Brain pericyte (primary cell): ENCODE results near the gene TOM1L1.
"Not testable (repeated sequence)": the region's sequence is repeated elsewhere in the genome, so short reads cannot be mapped to it uniquely, and the experiment has no call there.

Experiments used
- DNase-seq: peaks from one replicate; pipeline ENCODE4 v3.0.0-alpha.2; 2012; ENCODE audit warnings: low read depth, low spot score

TOM1L1 gene, protein sequence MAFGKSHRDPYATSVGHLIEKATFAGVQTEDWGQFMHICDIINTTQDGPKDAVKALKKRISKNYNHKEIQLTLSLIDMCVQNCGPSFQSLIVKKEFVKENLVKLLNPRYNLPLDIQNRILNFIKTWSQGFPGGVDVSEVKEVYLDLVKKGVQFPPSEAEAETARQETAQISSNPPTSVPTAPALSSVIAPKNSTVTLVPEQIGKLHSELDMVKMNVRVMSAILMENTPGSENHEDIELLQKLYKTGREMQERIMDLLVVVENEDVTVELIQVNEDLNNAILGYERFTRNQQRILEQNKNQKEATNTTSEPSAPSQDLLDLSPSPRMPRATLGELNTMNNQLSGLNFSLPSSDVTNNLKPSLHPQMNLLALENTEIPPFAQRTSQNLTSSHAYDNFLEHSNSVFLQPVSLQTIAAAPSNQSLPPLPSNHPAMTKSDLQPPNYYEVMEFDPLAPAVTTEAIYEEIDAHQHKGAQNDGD

DNA sequence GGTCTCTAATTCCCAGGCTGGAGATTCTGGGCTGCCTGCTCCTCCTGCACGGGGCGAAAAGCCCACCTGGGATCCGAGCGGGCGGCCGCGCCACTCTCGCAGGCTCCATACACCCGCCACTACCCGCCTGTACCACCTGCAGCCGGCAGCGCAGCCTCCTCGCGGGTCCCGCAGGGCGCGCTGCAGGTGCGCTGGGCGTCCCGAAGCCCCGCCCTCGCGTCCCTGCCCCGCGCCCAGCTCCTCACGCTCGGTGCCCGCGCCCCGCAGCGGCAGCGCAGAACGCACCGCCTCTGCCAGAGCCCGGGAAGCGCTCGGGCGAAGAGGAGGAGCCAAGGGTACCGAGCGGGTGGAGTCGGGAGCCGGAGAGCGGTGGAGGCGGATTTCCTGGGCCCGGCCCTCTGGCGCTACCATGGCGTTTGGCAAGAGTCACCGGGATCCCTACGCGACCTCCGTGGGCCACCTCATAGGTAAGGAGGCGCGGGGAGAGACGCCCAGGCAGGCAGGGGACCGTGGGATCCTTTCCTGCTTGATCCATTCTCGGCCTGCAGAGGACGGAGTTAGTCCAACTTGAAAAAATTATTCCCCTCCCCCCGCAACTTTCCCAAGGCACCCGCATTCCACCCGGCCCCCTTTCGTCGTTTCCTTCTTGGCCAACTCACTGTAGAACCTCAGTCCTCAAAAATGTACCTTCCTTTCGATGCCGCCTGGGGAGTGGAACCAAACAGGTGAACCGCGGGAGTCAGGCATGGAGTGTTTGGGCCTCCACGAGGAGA lies at the start of gene TOM1L1:
TSS of gene TOM1L1 (plus strand) at position 396 of the 773 bp plus-strand sequence. CDS start at position 410, 14 bp downstream.
- DNase-seq: no peak

DNA sequence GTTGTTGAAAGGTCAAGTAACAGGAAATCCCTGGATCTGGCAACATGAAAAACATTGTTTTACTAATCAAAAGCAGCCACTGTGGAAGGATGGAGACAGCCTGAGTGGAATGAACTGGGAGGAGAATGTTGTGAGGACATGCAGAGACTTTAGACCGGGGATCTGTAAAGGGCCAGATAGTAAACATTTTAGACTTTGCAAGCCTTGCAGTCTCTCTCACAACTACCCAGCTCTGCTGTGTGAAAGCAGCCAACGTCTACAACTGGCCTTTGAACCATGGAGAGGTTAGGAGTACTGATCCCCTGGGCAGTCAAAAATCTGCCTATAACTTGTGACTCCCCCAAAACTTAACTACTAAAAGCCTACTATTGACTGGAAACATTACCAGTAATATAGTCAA lies 41.5 kb upstream of the TOM1L1 start:
- DNase-seq: no peak

DNA sequence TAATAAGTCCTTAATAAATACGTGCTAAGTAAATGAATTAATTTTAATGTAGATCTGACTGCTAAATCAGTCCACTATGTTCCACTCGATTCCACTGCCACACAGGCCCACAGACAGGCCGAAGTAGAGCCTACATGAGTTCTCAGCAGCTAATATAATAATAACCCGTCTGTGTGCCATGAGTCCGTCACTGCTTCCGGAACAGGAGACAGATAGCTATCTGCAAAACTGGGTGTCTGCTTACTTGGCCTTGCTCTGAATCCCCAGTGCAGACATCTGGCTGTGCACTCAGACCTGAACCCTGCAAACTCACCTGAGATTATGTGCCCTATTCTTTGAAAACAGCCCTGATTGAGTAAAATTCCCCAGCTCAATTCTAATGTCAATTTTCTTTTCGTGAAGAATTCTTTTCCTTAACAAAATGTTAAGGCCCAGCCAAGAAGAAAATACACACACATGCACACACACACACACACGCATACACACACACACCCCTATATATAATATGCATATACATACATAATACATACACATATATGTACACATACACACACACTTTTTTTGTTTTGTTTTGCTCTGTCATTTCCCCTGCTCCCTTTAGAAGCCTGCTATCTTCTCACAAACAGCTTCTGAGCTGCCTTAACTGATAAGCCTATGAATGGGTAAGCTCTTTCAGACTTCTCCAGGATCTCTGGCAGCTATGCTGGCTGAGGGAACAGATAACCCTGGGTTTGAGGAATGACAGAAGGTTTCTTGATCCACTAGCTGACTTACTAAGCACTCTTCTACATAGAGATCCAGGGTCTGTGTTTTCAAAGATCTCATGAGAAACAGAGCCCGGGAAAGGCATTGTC lies 39.8 kb upstream of the TOM1L1 start:
- no peak for DNase-seq

DNA sequence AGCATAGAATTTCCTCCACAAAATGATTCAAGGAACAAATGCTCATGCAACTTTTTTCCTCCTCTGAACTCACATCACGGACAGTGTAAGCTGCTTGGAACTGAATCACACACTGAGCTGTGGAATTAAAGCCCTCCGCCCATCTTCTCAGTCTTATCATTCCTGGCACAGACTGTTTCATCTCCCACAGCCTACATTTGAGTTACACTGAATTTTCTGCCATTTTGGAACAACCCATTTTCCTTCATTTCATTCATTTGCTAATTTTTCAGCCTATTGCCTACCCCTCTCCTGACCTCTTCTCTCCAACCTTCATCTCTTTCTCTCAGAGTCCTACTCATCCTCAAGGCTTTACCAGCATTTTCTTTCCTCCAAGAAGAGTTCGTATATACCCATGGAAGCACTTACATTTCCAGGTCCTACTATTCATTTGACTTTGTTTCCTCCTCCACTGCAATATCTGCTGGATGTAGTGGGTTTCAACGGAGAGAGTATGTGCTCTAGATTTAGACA lies 39.1 kb upstream of the TOM1L1 start:
- DNase-seq: no peak

DNA sequence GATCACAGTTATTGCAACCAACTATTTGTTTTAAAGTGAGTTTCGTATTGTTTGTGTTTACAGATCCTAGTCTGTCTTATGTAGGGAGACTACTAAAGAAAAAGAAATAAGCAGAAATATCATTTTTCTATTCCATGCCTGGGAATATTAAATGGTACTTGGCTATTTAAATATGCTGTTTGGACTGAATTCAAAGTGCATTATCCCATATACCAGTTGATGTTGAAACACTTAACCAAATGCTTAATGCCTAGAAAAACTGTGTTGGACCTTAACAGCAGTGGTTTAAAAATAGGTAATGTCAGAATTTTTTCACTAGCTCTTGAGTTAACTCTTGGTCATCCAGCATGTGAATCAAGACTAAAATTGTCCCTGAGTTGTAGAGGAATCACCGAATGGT lies 37.5 kb upstream of the TOM1L1 start:
- no peak for DNase-seq

DNA sequence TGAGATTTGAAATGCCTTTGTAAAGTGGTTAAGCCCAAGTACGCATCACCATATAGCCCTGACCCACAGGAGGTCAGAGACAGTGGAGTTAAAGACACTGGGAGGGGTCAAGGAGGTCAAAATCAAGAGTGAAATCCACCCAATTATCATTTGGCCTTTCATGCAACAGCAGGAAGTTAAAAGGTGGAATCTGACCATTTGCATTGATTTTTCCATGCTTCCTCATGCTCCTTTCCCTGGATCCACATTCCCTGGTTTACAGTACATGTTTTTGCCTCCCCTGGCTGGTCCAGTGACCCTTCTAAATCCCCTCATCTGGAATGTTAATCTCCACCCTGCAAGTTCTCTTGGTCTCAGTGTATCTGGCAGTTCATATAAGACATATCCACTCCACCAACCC lies 36.6 kb upstream of the TOM1L1 start:
- no peak for DNase-seq

DNA sequence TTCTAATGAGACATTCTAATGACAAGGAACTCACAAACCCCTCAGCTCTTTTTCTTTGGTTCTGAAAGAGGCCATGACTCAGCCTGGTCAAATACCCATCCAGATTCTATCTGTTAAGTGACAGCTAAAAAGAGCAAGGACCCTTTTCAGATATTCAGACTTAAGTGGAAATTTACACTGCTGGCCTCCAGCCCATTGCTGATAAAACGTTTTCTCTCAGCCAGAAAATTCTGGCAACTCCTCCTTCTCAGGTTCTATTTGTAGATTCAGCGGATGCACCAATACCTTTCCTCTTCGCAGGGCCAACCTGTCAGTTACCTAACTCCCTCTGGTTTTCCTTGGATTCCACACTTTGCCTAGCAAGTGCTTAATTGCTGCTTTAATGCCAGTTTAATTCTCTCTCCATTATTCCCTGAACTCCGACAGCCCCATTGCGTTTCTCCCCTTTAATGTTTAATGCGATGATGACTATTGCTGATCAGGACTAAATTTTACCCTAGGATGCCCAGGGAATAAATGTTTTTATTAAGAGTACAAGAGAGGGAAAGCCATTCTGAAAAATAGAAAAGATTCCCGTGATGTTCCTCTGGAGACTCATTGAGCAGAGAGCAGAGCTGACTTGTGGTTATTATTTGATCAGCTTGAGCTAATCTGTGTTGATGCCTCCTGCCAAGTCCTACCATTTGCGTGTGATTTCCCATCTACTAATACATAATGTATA lies 35.9 kb upstream of the TOM1L1 start:
- no peak for DNase-seq

DNA sequence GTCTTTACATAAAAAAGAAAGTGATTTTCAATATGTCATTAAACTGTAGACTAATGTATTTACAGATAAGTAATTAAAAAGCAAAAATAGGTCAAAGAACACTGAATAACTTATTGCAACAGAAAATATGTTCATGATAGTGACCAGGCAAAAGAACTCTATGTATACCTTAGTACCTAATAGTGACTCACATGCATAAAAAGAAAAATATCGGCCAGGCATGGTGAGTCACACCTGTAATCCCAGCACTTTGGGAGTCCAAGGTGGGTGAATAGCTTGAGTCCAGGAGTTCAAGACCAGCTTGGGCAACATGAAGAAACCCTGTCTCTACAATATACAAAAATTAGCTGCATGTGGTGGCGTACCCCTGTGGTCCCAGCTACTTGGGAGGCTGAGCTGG lies 33.0 kb upstream of the TOM1L1 start:
- DNase-seq: no peak

DNA sequence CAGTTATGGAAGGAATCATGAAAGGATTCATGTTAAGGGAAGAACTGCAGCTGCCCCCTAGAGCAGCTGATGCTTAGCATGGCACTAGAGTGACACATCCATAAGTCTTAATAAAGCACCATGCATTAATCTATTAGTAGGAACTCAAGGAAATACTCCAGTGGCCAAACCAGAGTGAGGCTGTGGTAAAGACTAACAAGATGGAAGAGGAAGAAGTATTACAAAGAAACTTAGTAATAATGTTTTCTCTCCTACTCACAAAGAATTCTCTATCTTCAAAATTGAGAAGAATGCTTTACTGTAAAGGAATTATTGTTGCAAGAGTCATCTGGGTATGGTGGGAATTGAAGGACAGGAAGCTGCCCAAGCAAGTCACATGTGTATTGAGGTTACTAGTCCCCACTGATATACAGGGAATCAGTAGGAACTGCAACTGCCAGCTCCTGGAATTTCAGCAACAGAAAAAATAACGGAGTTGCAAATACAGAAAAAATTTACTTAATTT lies 29.9 kb upstream of the TOM1L1 start:
- no peak for DNase-seq

DNA sequence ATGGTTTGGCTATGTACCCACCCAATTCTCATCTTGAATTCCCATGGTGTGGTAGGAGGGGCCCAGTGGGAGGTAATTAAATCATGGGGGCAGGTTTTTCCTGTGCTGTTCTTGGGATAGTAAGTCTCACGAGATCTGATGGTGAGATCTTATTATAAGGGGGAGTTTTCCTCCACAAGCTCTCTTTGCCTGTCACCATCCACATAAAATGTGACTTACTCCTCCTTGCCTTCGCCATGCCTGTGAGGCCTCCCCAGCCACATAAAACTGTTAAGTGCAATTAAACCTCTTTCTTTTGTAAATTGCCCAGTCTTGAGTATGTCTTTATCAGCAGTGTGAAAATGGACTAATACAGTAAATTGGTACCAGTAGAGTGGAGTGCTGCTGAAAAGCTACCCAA lies 24.7 kb upstream of the TOM1L1 start:
- not testable (repeated sequence) for DNase-seq

DNA sequence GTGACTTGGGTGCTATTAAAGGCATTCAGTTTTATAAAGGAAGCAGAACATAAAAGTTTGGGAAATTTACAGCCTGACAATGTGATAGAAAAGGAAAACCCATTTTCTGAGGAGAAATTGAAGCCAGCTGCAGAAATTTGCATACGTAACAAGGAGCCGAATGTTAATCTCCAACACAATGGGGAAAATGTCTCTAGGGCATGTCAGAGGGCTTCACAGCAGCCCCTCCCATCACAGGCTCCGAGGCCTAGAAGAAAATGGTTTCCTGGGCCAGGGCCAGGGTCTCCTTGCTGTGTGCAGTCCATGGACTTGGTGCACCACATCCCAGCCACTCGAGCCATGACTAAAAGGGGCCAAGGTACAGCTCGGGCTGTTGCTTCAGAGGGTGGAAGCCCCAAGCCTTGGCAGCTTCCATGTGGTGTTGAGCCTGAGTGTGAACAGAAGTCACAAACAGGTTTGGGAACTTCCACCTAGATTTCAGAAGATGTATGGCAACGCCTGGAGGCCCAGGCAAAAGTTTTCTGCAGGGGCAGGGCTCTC lies 23.9 kb upstream of the TOM1L1 start:
- no peak for DNase-seq

DNA sequence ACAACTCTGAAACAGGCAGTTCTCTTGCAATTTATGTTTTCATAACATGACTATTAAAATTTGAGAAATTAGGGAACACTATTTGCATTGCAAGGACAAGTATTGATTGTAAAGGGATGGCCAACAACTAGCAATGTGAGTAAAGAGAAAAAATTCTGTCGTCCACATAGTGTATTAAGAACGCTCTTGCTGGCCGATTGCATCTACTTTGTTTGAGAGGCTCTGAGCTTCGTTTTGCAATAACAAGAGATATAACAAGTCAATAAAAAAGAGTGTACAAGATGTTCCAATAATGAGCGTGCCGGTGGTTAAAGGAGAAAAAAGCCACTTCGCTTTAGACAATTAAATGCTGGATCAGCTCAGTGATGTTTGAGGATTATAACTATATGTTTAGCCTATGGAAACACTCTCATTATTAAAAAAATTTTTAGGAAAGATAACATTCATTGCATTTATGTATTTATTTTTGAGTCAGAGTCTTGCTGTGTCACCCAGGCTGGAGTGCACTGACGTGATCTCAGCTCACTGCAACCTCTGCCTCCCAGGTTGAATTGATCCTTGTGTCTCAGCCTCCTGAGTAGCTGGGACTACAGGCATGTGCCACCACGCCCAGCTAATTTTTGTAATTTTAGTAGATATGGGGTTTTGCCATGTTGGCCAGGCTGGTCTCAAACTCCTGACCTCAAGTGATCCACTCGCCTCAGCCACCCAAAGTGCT lies 19.2 kb upstream of the TOM1L1 start:
- DNase-seq: no peak

DNA sequence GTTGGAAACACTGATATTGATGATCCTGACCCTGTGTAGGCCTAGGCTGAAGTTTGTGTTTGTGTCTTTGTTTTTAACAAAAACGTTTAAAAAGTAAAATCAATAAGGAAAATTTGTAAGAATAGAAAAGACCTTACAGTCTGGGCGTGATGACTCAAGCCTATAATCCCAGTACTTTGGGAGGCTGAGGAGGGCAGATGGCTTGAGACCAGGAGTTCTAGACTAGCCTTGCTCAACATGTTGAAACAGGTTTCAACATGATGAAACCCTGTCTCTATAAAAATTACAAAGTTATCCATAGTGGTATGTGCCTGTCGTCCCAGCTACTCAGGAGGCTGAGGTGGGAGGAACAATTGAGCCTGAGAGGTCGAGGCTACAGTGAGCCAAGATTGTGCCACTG lies 18.3 kb upstream of the TOM1L1 start:
- no peak for DNase-seq

DNA sequence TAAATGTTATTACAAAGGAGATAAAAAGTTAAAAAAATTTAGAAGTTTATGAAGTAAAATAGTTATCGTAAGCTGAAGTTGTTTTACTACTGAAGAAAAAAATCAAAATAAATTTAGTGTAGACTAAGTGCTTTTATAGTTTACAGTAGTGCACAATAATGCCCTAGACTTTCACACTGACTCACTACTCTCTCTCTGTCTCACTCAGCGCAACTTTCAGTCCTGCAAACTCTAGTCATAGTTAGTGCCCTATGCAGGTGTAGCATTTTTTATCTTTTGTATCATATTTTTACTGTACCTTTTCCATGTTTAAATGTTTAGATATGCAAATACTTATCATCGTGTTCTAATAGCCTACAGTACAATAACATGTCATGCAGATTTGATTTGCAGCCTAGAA lies 17.7 kb upstream of the TOM1L1 start:
- no peak for DNase-seq

DNA sequence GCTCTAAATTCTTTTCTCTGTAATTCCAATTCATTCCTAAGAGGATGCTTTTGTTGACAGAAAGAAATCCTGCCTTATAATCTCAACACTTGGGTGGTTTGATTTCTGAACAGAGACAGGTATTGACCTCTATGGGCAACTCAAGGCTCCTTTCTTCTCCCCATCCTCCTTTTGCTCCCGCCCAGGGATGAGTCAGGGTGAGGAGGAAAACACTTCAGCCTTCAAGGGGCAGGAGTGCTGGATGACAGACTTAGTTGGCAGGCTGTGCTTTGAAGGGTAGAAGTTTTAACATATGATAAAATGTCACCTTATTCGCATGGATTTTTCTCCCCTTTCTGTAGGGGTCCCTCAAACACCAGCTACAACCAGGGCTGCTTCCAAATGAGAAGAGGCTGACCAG lies 16.7 kb upstream of the TOM1L1 start:
- no peak for DNase-seq

DNA sequence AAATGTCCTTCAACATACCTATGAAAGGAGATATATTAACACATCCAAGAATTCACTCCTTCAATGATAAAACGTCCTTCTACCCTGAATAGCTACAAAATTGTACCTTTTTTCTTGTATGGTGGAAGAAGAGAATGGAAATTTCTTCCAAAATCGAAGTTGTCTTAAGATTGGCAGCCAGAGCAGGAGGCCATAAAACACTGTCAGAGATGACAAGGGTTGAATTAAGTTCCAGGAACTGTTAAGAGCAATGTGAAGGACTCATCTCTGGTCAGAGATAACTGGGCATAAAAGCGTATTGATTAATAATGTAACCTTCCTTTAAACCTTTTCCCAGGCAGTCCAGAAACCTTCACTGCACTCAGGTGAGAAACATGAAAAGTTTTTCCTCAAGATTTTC lies 12.9 kb upstream of the TOM1L1 start:
- DNase-seq: no peak

DNA sequence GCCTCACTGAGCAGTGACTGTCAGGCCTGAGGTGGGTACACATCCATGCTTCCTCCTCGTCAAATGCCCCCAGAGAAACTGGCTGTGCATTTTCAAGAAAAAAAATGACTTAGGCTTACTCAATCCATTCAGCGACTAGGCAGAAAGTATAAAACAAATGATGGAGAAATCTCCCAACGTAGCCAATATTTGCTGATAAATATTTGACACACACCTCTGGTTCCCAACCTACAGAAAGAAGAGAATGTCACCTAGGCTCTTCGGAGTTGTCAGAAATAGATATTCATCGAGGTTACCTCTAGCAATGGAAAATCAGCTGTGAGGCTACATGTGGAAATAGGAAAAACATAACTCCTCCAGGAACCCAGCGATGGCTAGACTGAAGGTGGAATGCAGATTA lies 12.4 kb upstream of the TOM1L1 start:
- DNase-seq: no peak

DNA sequence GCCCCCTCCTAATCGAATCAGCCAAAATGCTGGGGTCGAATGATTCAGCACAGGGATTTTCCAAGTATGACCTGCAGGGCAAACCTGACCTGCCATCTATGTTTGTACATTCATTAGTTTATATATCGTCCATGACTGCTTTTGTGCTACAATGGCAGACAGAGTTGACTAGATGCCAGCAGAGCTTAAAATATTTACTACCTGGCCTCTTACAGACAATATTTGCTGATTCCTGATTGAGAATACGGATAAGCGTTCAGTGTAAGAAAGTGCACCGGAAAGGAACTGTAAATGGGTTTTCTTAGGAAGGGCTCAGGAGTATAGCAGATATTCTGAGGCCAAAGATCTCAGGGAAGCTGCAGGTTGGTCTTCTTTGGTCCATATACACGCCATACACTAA lies 11.7 kb upstream of the TOM1L1 start:
- DNase-seq: no peak

DNA sequence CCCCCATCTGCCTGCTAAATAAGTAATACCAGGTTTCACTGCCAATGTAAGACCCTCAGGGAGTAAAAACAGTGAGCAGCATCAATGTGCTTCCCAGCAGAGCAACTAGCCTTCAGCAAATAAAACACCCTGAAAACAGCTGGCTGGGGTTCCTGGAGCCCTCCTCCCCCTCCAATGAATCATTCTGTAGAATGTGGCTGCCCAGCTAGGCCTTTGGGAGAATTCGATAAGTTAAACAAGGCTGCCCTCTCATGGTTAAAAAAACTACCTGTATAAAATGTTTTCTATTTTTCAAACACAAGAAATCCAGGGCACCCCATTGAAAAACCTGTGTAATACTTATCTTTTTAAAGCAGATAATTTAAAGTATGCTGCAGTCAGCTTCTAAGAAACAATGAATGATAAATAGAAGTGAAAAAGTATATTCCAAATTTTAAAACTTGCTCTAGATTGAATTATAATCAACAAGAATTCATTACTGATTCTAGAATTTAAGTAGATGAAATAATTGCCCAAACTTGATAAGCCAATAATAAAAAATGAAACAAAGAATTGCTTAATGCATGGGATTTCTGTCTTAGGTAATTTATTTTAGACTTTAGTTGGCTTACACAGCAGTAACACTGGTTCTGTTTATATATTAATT lies 9.4 kb upstream of the TOM1L1 start:
- no peak for DNase-seq
